NK-92 (cell line): ENCODE results near the gene LMTK3.
A peak's percentile ranks its signal among the peaks of the same experiment; 100 is the strongest.

Source experiments
- DNase-seq: peaks from one replicate; lab custom pipeline; 2025; ENCODE audit not compliant: unreplicated experiment; lab: John Stamatoyannopoulos, UW

Gene LMTK3

GRCh38 chr19:48452289-48453190 lies 59.1 kb downstream of the LMTK3 start:
- DNase-seq, result no peak

- no peak for DNase-seq
Observed at GRCh38 chr19:48451624-48452023, 60.0 kb downstream of the LMTK3 start.

- DNase-seq, result no peak
Observed at GRCh38 chr19:48450863-48451262, 60.8 kb downstream of the LMTK3 start.

GRCh38 chr19:48450441-48450840 lies 61.2 kb downstream of the LMTK3 start:
- no peak for DNase-seq

GRCh38 chr19:48448563-48448962 lies 63.1 kb downstream of the LMTK3 start:
- DNase-seq, result no peak

GRCh38 chr19:48446579-48446978 lies 65.1 kb downstream of the LMTK3 start:
- DNase-seq, result no peak

- peak; percentile 49 for DNase-seq
Observed at GRCh38 chr19:48445606-48446481, 65.8 kb downstream of the LMTK3 start, which contains the start of gene GRWD1. Gene GRWD1 (plus strand): TSS chr19:48445983. CDS start chr19:48446006, 23 bp downstream.

GRCh38 chr19:48445256-48445605 lies 66.4 kb downstream of the LMTK3 start:
- DNase-seq, result no peak

- DNase-seq, result no peak
Observed at GRCh38 chr19:48444936-48445200, 66.8 kb downstream of the LMTK3 start.

GRCh38 chr19:48444129-48444935 lies 67.3 kb downstream of the LMTK3 start:
- DNase-seq, result no peak

- DNase-seq, result no peak
Observed at GRCh38 chr19:48443731-48444128, 67.9 kb downstream of the LMTK3 start.

- no peak for DNase-seq
Observed at GRCh38 chr19:48443256-48443655, 68.4 kb downstream of the LMTK3 start.

GRCh38 chr19:48442116-48443035 lies 69.3 kb downstream of the LMTK3 start:
- DNase-seq, result no peak

GRCh38 chr19:48441360-48442050 lies 70.1 kb downstream of the LMTK3 start:
- no peak for DNase-seq

GRCh38 chr19:48436586-48436985 lies 75.0 kb downstream of the LMTK3 start:
- no peak for DNase-seq
